PFSK-1 (cell line): Measurements from ENCODE around the gene HS6ST1.

Source experiments
- FOXP2 ChIP-seq: optimal IDR thresholded peaks from 2 replicates; pipeline ENCODE3; 2011; ENCODE audit warnings: borderline replicate concordance, control low read depth, inconsistent platforms; ENCODE audit not compliant: insufficient read depth; ENCODE audit errors: extremely low read length, extremely low read depth
- POLR2AphosphoS5 ChIP-seq: IDR thresholded peaks from 2 replicates; pipeline ENCODE4 v1.6.1; 2012; ENCODE audit warnings: low read depth, mild to moderate bottlenecking, control low read depth, low read length, moderate library complexity
- SIN3A ChIP-seq: IDR thresholded peaks from 2 replicates; pipeline ENCODE4 v1.6.1; 2012; ENCODE audit warnings: mild to moderate bottlenecking, low read length, moderate library complexity, borderline replicate concordance; ENCODE audit not compliant: insufficient read depth
- TAF1 ChIP-seq: IDR thresholded peaks from 2 replicates; pipeline ENCODE4 v1.6.1; 2012; ENCODE audit warnings: low read length, control low read depth, borderline replicate concordance; ENCODE audit not compliant: insufficient read depth
- TF ChIP-seq, protein P1 (sequence below), 2 experiments: IDR thresholded peaks; 2 replicates each; pipeline versions ENCODE4 v1.6.1 to v1.8.0; 2011 to 2012; ENCODE audit warnings: low read depth in 2 of 2, low read length in 2 of 2, control low read depth in 1 of 2, inconsistent platforms in 1 of 2, mild to moderate bottlenecking in 1 of 2, moderate library complexity in 1 of 2; ENCODE audit not compliant: insufficient read depth in 1 of 2

GRCh38 chr2:128269063-128269989 is 49.3 kb downstream of the HS6ST1 start:
- TF ChIP-seq, protein P1, sequence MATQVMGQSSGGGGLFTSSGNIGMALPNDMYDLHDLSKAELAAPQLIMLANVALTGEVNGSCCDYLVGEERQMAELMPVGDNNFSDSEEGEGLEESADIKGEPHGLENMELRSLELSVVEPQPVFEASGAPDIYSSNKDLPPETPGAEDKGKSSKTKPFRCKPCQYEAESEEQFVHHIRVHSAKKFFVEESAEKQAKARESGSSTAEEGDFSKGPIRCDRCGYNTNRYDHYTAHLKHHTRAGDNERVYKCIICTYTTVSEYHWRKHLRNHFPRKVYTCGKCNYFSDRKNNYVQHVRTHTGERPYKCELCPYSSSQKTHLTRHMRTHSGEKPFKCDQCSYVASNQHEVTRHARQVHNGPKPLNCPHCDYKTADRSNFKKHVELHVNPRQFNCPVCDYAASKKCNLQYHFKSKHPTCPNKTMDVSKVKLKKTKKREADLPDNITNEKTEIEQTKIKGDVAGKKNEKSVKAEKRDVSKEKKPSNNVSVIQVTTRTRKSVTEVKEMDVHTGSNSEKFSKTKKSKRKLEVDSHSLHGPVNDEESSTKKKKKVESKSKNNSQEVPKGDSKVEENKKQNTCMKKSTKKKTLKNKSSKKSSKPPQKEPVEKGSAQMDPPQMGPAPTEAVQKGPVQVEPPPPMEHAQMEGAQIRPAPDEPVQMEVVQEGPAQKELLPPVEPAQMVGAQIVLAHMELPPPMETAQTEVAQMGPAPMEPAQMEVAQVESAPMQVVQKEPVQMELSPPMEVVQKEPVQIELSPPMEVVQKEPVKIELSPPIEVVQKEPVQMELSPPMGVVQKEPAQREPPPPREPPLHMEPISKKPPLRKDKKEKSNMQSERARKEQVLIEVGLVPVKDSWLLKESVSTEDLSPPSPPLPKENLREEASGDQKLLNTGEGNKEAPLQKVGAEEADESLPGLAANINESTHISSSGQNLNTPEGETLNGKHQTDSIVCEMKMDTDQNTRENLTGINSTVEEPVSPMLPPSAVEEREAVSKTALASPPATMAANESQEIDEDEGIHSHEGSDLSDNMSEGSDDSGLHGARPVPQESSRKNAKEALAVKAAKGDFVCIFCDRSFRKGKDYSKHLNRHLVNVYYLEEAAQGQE (IDR thresholded peaks at IDR 0.05; ENCODE audit: insufficient read depth in 1 of 2, low read depth in 2 of 2, low read length in 2 of 2): no peak
- TF ChIP-seq SIN3A (no peak), POLR2AphosphoS5 (no peak), FOXP2 (no peak), TAF1 (no peak)
